CD14-positive monocyte (primary cell): ENCODE results near the gene DCAKD. TPM values are rescaled to one million over a fixed set of nuclear protein-coding genes. Genes with fewer than 3 reads are reported as not detected.

Experiments used
- DNase-seq, 3 donors: peaks; one replicate each; pipeline ENCODE4 v3.0.0-alpha.2; 2011 to 2022
- H2AFZ ChIP-seq: 2 replicates; pipeline ENCODE4 v1.6.0; 2012; ENCODE audit warnings: mild to moderate bottlenecking, low read depth, low read length, inconsistent platforms; ENCODE audit not compliant: insufficient read depth, poor library complexity, severe bottlenecking
- H3K27ac ChIP-seq, 2 donors: 1 replicate in 1 of 2; 2 replicates in 1 of 2; pipeline ENCODE4 v1.5.1; 2012 to 2013; ENCODE audit warnings: low read length in 2 of 2, control low read depth in 1 of 2, inconsistent platforms in 1 of 2, low read depth in 1 of 2, mild to moderate bottlenecking in 1 of 2
- H3K27me3 ChIP-seq, 2 donors: one replicate each; pipeline versions ENCODE4 v1.6.0 to v1.6.1; 2011 to 2013; ENCODE audit warnings: low read length in 2 of 2; ENCODE audit not compliant: control insufficient read depth in 2 of 2, insufficient read depth in 2 of 2
- H3K36me3 ChIP-seq, 2 donors: replicated peaks in 1 of 2; 1 replicate in 1 of 2; 2 replicates in 1 of 2; pipeline versions ENCODE4 v1.5.1 to v1.6.1; 2012 to 2013; ENCODE audit warnings: low read length in 2 of 2, control low read depth in 1 of 2, inconsistent platforms in 1 of 2, mild to moderate bottlenecking in 1 of 2; ENCODE audit not compliant: insufficient read depth in 2 of 2, control insufficient read depth in 1 of 2
- H3K4me1 ChIP-seq, 2 donors: 1 replicate in 1 of 2; 2 replicates in 1 of 2; pipeline versions ENCODE4 v1.5.1 to v1.6.1; 2012 to 2013; ENCODE audit warnings: low read length in 2 of 2, control low read depth in 1 of 2, inconsistent platforms in 1 of 2, mild to moderate bottlenecking in 1 of 2, moderate library complexity in 1 of 2; ENCODE audit not compliant: insufficient read depth in 2 of 2, control insufficient read depth in 1 of 2
- H3K4me2 ChIP-seq: replicated peaks from 2 replicates; pipeline ENCODE3; 2012; ENCODE audit warnings: low read length, moderate library complexity, mild to moderate bottlenecking; ENCODE audit not compliant: poor library complexity, severe bottlenecking; ENCODE audit errors: extremely low read depth
- H3K4me3 ChIP-seq, 3 experiments: fragments of 200-600 bp in 1 of 3; sonication (generic) in 1 of 3; replicated peaks in 1 of 3; 1 replicate in 2 of 3; 2 replicates in 1 of 3; pipeline ENCODE4 v1.5.1; 2011 to 2013; ENCODE audit warnings: low read length in 3 of 3, mild to moderate bottlenecking in 3 of 3, control low read depth in 2 of 3, low read depth in 2 of 3, inconsistent platforms in 1 of 3, moderate library complexity in 1 of 3
- H3K79me2 ChIP-seq: 2 replicates; pipeline ENCODE4 v1.6.0; 2012; ENCODE audit warnings: mild to moderate bottlenecking, control low read depth, inconsistent platforms, low read length, moderate library complexity; ENCODE audit not compliant: insufficient read depth
- H3K9ac ChIP-seq: 2 replicates; pipeline ENCODE4 v1.6.0; 2017; ENCODE audit warnings: low read length, mild to moderate bottlenecking; ENCODE audit not compliant: insufficient read depth, poor library complexity, severe bottlenecking
- H3K9me3 ChIP-seq, 2 donors: replicated peaks in 1 of 2; 1 replicate in 1 of 2; 2 replicates in 1 of 2; pipeline versions ENCODE4 v1.5.1 to v1.6.1; 2012 to 2013; ENCODE audit warnings: low read length in 2 of 2, control low read depth in 1 of 2; ENCODE audit not compliant: control insufficient read depth in 1 of 2, insufficient read depth in 1 of 2
- H4K20me1 ChIP-seq: 2 replicates; pipeline ENCODE4 v1.6.0; 2012; ENCODE audit warnings: mild to moderate bottlenecking, low read length, control low read depth, moderate library complexity; ENCODE audit not compliant: insufficient read depth
- H3K27ac Mint-ChIP-seq, 7 donors: one replicate each; pipeline ENCODE4 v1.8.0; 2020; ENCODE audit warnings: mild to moderate bottlenecking in 7 of 7, mixed read lengths in 7 of 7, moderate library complexity in 6 of 7, inconsistent platforms in 2 of 7
- H3K27me3 Mint-ChIP-seq, 3 donors: one replicate each; pipeline ENCODE4 v1.8.0; 2021 to 2022; ENCODE audit warnings: low read depth in 3 of 3, mild to moderate bottlenecking in 3 of 3, mixed read lengths in 3 of 3, moderate library complexity in 3 of 3, inconsistent platforms in 1 of 3
- H3K36me3 Mint-ChIP-seq, 2 donors: one replicate each; pipeline ENCODE4 v1.8.0; 2020; ENCODE audit warnings: mixed read lengths in 2 of 2, inconsistent platforms in 1 of 2, mild to moderate bottlenecking in 1 of 2
- H3K4me1 Mint-ChIP-seq: one replicate; pipeline ENCODE4 v1.8.0; 2020; ENCODE audit warnings: mild to moderate bottlenecking, mixed read lengths
- H3K4me3 Mint-ChIP-seq, 2 donors: one replicate each; pipeline ENCODE4 v1.8.0; 2020; ENCODE audit warnings: mild to moderate bottlenecking in 2 of 2, mixed read lengths in 2 of 2, moderate library complexity in 1 of 2
- H3K9me3 Mint-ChIP-seq, 7 donors: one replicate each; pipeline ENCODE4 v1.8.0; 2020 to 2022; ENCODE audit warnings: mixed read lengths in 7 of 7, mild to moderate bottlenecking in 6 of 7, moderate library complexity in 6 of 7, inconsistent platforms in 2 of 7
- CTCF ChIP-seq: fragments of 200-600 bp; IDR thresholded peaks from one replicate; pipeline ENCODE4 v1.8.0; 2022; ENCODE audit warnings: antibody characterized with exemption, mild to moderate bottlenecking
- WGBS: methylation state at CpG from one replicate; pipeline ENCODE4 v1.1.5; 2013; ENCODE audit warnings: missing lambda C conversion rate; ENCODE audit not compliant: insufficient coverage; 5-methylcytosine and 5-hydroxymethylcytosine counted together
- intact Hi-C, 2 donors: fragments of 100-400 bp; cut with micrococcal nuclease; formaldehyde crosslinking; loops; one replicate each; pipeline versions ENCODE4 v1.15.0 to v1.15.1; 2023
- polyA plus RNA-seq, 3 donors: library from polyadenylated mRNA; depleted of rRNA in 1 of 3; unstranded in 2 of 3; stranded (reverse) in 1 of 3; fragments of 300-500 nt in 2 of 3; fragments of >200 nt in 1 of 3; fragmentation: Illumina TruSeq in 2 of 3; gene quantifications; 1 replicate in 2 of 3; 2 replicates in 1 of 3; pipeline ENCODE4 v1.2.3, GENCODE V29; 2012 to 2021

Gene DCAKD
- polyA plus RNA-seq, 3 donors, result 6.6 to 10.0 (median 8.7) TPM

DNA sequence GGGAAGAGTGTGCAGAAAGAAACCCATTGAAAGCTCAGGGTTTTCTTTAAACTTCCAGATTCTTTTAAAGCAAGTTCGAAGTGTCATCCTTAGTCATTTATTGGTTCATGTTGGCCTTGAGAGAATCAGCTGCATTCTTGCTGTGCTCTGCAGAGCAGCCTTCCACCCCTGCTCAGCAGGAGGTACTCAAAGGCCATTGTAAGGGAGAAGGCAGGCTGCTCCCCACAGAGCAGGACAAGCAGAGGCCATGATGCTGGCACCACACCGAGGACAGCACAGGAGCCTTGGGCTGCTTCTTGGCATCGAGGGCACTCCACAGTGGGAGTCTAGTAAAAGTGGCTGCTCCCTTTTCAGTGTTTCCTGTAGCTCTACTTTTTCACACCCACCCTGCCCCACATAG lies 39.3 kb upstream of the DCAKD start:
- no peaks in the 10 kb centered on the region for H3K4me1 Mint-ChIP-seq
- Histone ChIP-seq H3K4me1 (no peaks in the 10 kb centered on the region), H3K27ac (peak overlapping the region in 1 of 2 donors; percentile 11), H3K9me3 (no peaks in the 10 kb centered on the region), H3K27me3 (no peaks in the 10 kb centered on the region), H2AFZ (no peak overlapping the region), H3K79me2 (peaks cover 2% of the 10 kb centered on the region), H3K4me3 (no peak overlapping the region), H3K36me3 (peaks cover 85 to 97% of the 10 kb centered on the region in 2 donors), H3K4me2 (no peak overlapping the region), H4K20me1 (peaks cover 50% of the 10 kb centered on the region), H3K9ac (no peak overlapping the region)
- peak overlapping the region in 1 of 7 donors; percentile 58 for H3K27ac Mint-ChIP-seq
- no peaks in the 10 kb centered on the region for H3K9me3 Mint-ChIP-seq
- H3K27me3 Mint-ChIP-seq, result peaks cover 0 to 2% (median 2%) of the 10 kb centered on the region in 3 donors
- no peak for TF ChIP-seq CTCF
- intact Hi-C loops, result loop anchor here in 1 of 2 donors (10.0 kb wide), 1 partner anchor 166 kb away; no protein-coding TSS in a partner anchor
- 100% methylated on average over 3 of the region's 3 CpGs for WGBS
- H3K4me3 Mint-ChIP-seq, result no peak overlapping the region
- DNase-seq, result no peak
- peaks cover 78 to 100% of the 10 kb centered on the region in 2 donors for H3K36me3 Mint-ChIP-seq

- Histone ChIP-seq H4K20me1 (peaks cover 45% of the 10 kb centered on the region), H3K4me2 (no peak overlapping the region), H3K4me1 (no peaks in the 10 kb centered on the region), H3K27me3 (no peaks in the 10 kb centered on the region), H3K9ac (no peak overlapping the region), H2AFZ (no peak overlapping the region), H3K79me2 (peaks cover 2% of the 10 kb centered on the region), H3K9me3 (no peaks in the 10 kb centered on the region), H3K27ac (no peak overlapping the region), H3K4me3 (no peak overlapping the region), H3K36me3 (peaks cover 84 to 97% of the 10 kb centered on the region in 2 donors)
- DNase-seq, result no peak
- intact Hi-C loops, result no loop called here
- Mint-ChIP-seq H3K27ac (peak overlapping the region in 2 of 7 donors; percentile 43 to 78), H3K36me3 (peaks cover 76 to 99% of the 10 kb centered on the region in 2 donors), H3K27me3 (no peaks in the 10 kb centered on the region), H3K4me3 (no peak overlapping the region), H3K9me3 (no peaks in the 10 kb centered on the region), H3K4me1 (no peaks in the 10 kb centered on the region)
- no peak for TF ChIP-seq CTCF
- WGBS, result 67% methylated on average over 2 of the region's 3 CpGs
Measured at GRCh38 chr17:45088741-45089140, 37.3 kb upstream of the DCAKD start.
